HCT116 (cell line): ENCODE results near the gene FFAR4. TPM values are rescaled to one million over a fixed set of nuclear protein-coding genes. Genes with fewer than 3 reads are reported as not detected.

Source experiments
- ATAC-seq: fragments of 200-7000 bp; cut with Tn5 transposase; 2 replicates; pipeline ENCODE4 v1.9.1; 2020; ENCODE audit warnings: mild to moderate bottlenecking, moderate library complexity
- BruUV-seq: library from RNA; stranded (reverse); fragments of 400-500 nt; replicated peaks from 2 replicates; lab custom pipeline; 2021; lab: Mats Ljungman, UMichigan
- CTCF ChIA-PET: fragments of 300-600 bp; sonication (Branson Sonifier 250); formaldehyde crosslinking; loops from one replicate; lab custom pipeline; 2021; ENCODE audit warnings: antibody characterized with exemption; lab: Charles Lee
- POLR2A ChIA-PET: fragments of 300-600, 350-600 bp; sonication (Branson Sonifier 250); formaldehyde crosslinking; loops from one replicate; lab custom pipeline; 2021; ENCODE audit warnings: antibody characterized with exemption; lab: Charles Lee
- RAD21 ChIA-PET, 2 experiments: fragments of 300-600 bp; sonication (Branson Sonifier 250); formaldehyde crosslinking; loops; one replicate each; lab custom pipeline; 2023; ENCODE audit warnings: low total read pairs in 2 of 2; ENCODE audit not compliant: uncharacterized antibody in 2 of 2, unreplicated experiment in 2 of 2, low non-redundant PET in 1 of 2; lab: Charles Lee
- DNase-seq: peaks from one replicate; pipeline ENCODE4 v3.0.0-alpha.2; 2010; ENCODE audit warnings: low read depth, low spot score
- H2AFZ ChIP-seq: fragments of 200-600 bp; shearing (Covaris generic), sonication (generic); 2 replicates; pipeline ENCODE4 v1.6.1; 2017; ENCODE audit warnings: low read depth, mixed run types, mixed read lengths, antibody characterized with exemption, low read length; ENCODE audit not compliant: poor library complexity, severe bottlenecking
- H3K27ac ChIP-seq: 2 replicates; pipeline ENCODE4 v1.5.1; 2012; ENCODE audit warnings: low read depth, low read length
- H3K27me3 ChIP-seq: fragments of 200-600 bp; sonication (generic); 2 replicates; pipeline ENCODE4 v1.6.1; 2016; ENCODE audit warnings: mixed run types, low read length, mixed read lengths; ENCODE audit not compliant: insufficient read depth
- H3K36me3 ChIP-seq, 2 experiments: fragments of 200-500 bp in 1 of 2; fragments of 200-600 bp in 1 of 2; sonication (Bioruptor generic) in 1 of 2; sonication (generic) in 1 of 2; 2 replicates each; pipeline versions ENCODE4 v1.5.1 to v1.6.1; 2014 to 2016; ENCODE audit warnings: low read length in 2 of 2, inconsistent platforms in 1 of 2, mixed read lengths in 1 of 2, mixed run types in 1 of 2; ENCODE audit not compliant: insufficient read depth in 2 of 2, control insufficient read depth in 1 of 2
- H3K4me1 ChIP-seq, 2 experiments: fragments of 200-600 bp in 1 of 2; sonication (generic) in 1 of 2; 2 replicates each; pipeline versions ENCODE4 v1.5.1 to v1.6.1; 2012 to 2017; ENCODE audit warnings: low read length in 2 of 2, inconsistent platforms in 1 of 2, mild to moderate bottlenecking in 1 of 2, mixed read lengths in 1 of 2, mixed run types in 1 of 2, moderate library complexity in 1 of 2; ENCODE audit not compliant: insufficient read depth in 2 of 2, control insufficient read depth in 1 of 2
- H3K4me2 ChIP-seq: fragments of 200-600 bp; sonication (generic); 2 replicates; pipeline ENCODE4 v1.6.1; 2017; ENCODE audit warnings: mixed run types, low read length, mixed read lengths
- H3K4me3 ChIP-seq, 2 experiments: fragments of 200-600 bp in 1 of 2; sonication (generic) in 1 of 2; replicated peaks in 1 of 2; 2 replicates each; pipeline ENCODE4 v1.5.1; 2011 to 2016; ENCODE audit warnings: low read length in 2 of 2, control low read depth in 1 of 2, low read depth in 1 of 2, mild to moderate bottlenecking in 1 of 2, mixed read lengths in 1 of 2, mixed run types in 1 of 2
- H3K79me2 ChIP-seq: fragments of 200-600 bp; sonication (generic); 2 replicates; pipeline ENCODE4 v1.6.1; 2017; ENCODE audit warnings: mild to moderate bottlenecking, mixed run types, low read length, moderate library complexity, mixed read lengths; ENCODE audit not compliant: insufficient read depth
- H3K9ac ChIP-seq: fragments of 200-600 bp; sonication (generic); 2 replicates; pipeline ENCODE4 v1.6.1; 2016; ENCODE audit warnings: low read length, mixed read lengths
- H3K9me2 ChIP-seq: fragments of 200-600 bp; sonication (generic), shearing (Covaris generic); 2 replicates; pipeline ENCODE4 v1.6.1; 2017; ENCODE audit warnings: mixed run types, mild to moderate bottlenecking, moderate library complexity; ENCODE audit not compliant: insufficient read depth
- H3K9me3 ChIP-seq, 2 experiments: fragments of 200-500 bp in 1 of 2; fragments of 200-600 bp in 1 of 2; sonication (Bioruptor generic) in 1 of 2; sonication (generic) in 1 of 2; 2 replicates each; pipeline ENCODE4 v1.6.1; 2014 to 2017; ENCODE audit warnings: low read length in 2 of 2, mixed read lengths in 2 of 2, inconsistent platforms in 1 of 2, low read depth in 1 of 2, mild to moderate bottlenecking in 1 of 2, mixed run types in 1 of 2, moderate library complexity in 1 of 2; ENCODE audit not compliant: control insufficient read depth in 1 of 2, insufficient read depth in 1 of 2
- H4K20me1 ChIP-seq: fragments of 200-600 bp; sonication (generic), shearing (Covaris generic); 2 replicates; pipeline ENCODE4 v1.6.1; 2017; ENCODE audit warnings: mixed run types, mild to moderate bottlenecking, moderate library complexity; ENCODE audit not compliant: insufficient read depth
- ATF3 ChIP-seq: IDR thresholded peaks from 2 replicates; pipeline ENCODE4 v1.6.1; 2012
- CBX3 ChIP-seq: IDR thresholded peaks from 2 replicates; pipeline ENCODE4 v1.6.1; 2012; ENCODE audit warnings: low read depth
- CEBPB ChIP-seq: IDR thresholded peaks from 2 replicates; pipeline ENCODE4 v1.6.1; 2012; ENCODE audit warnings: low read depth
- EGR1 ChIP-seq: IDR thresholded peaks from 2 replicates; pipeline ENCODE4 v1.6.1; 2012; ENCODE audit warnings: low read depth
- ELF1 ChIP-seq: IDR thresholded peaks from 2 replicates; pipeline ENCODE4 v1.6.1; 2012; ENCODE audit warnings: low read depth, borderline replicate concordance
- EZH2phosphoT487 ChIP-seq: fragments of 200-600 bp; IDR thresholded peaks from 2 replicates; pipeline ENCODE4 v1.6.1; 2018; ENCODE audit warnings: antibody characterized with exemption, borderline replicate concordance
- FOSL1 ChIP-seq: IDR thresholded peaks from 2 replicates; pipeline ENCODE4 v1.6.1; 2012; ENCODE audit warnings: low read depth
- JUND ChIP-seq: IDR thresholded peaks from 2 replicates; pipeline ENCODE4 v1.6.1; 2012
- POLR2A ChIP-seq: IDR thresholded peaks from 2 replicates; pipeline ENCODE4 v1.7.0; 2011; ENCODE audit warnings: borderline replicate concordance; ENCODE audit not compliant: insufficient read depth, insufficient read length; ENCODE audit errors: extremely low read depth
- POLR2AphosphoS5 ChIP-seq: IDR thresholded peaks from 2 replicates; pipeline ENCODE4 v1.6.1; 2011; ENCODE audit warnings: mild to moderate bottlenecking, low read depth, low read length, moderate library complexity
- SP1 ChIP-seq: IDR thresholded peaks from 2 replicates; pipeline ENCODE4 v1.6.1; 2012; ENCODE audit warnings: low read depth
- TCF7L2 ChIP-seq: IDR thresholded peaks from 2 replicates; pipeline ENCODE4 v1.7.0; 2011; ENCODE audit warnings: borderline replicate concordance, inconsistent platforms; ENCODE audit not compliant: insufficient read depth, insufficient read length; ENCODE audit errors: extremely low read depth
- YY1 ChIP-seq: IDR thresholded peaks from 2 replicates; pipeline ENCODE4 v1.6.1; 2011; ENCODE audit warnings: low read length, low read depth, moderate library complexity, mild to moderate bottlenecking; ENCODE audit not compliant: insufficient replicate concordance; ENCODE audit errors: extremely low read depth
- ZBTB33 ChIP-seq: IDR thresholded peaks from 2 replicates; pipeline ENCODE4 v1.6.1; 2011; ENCODE audit warnings: mild to moderate bottlenecking, low read length, moderate library complexity; ENCODE audit not compliant: insufficient replicate concordance; ENCODE audit errors: extremely low read depth
- ZFX ChIP-seq: fragments of 450-650 bp; IDR thresholded peaks from 2 replicates; pipeline ENCODE4 v1.6.1; 2017
- intact Hi-C: fragments of 100-400 bp; cut with micrococcal nuclease; formaldehyde crosslinking; loops from 2 replicates; pipeline ENCODE4 v1.10.0; 2022
- total RNA-seq: library from RNA; stranded (reverse); gene quantifications from one replicate; pipeline ENCODE4 v1.2.1, GENCODE V29; 2021; ENCODE audit not compliant: unreplicated experiment
- TF ChIP-seq, protein P1 (sequence below): IDR thresholded peaks from 2 replicates; pipeline ENCODE4 v1.6.1; 2012; ENCODE audit warnings: low read depth
- TF ChIP-seq, protein P2 (sequence below): IDR thresholded peaks from 2 replicates; pipeline ENCODE4 v1.6.1; 2012

FFAR4 gene
- total RNA-seq, 1 experiment from 2014 or later: not detected

- no peak overlapping the region for H3K4me2 ChIP-seq
- ChIA-PET CTCF (no interaction called here), RAD21 (no interaction called here), POLR2A (no interaction called here)
- H3K9ac ChIP-seq: no peak overlapping the region
- no peak for DNase-seq
- H3K4me3 ChIP-seq: no peak overlapping the region
- no peaks in the 10 kb centered on the region for H3K27me3 ChIP-seq
- H4K20me1 ChIP-seq: no peaks in the 10 kb centered on the region
- no peak for ATAC-seq
- H3K27ac ChIP-seq: no peak overlapping the region
- no peaks in the 10 kb centered on the region for H3K9me2 ChIP-seq
- intact Hi-C loops: loop anchor here (1.0 to 10.0 kb wide), 2 partner anchors 11 to 994 kb away; no protein-coding TSS in a partner anchor
- H2AFZ ChIP-seq: no peak overlapping the region
- H3K4me1 ChIP-seq: no peaks in the 10 kb centered on the region
- H3K9me3 ChIP-seq: no peaks in the 10 kb centered on the region
- no TSS peak for BruUV-seq
- TF ChIP-seq EGR1 (no peak), YY1 (no peak), ZBTB33 (no peak), CBX3 (no peak), POLR2AphosphoS5 (no peak), ATF3 (no peak), FOSL1 (no peak), TCF7L2 (no peak), SP1 (no peak), POLR2A (no peak), ELF1 (no peak), CEBPB (no peak), JUND (no peak), ZFX (no peak), EZH2phosphoT487 (no peak)
- TF ChIP-seq, protein P1, sequence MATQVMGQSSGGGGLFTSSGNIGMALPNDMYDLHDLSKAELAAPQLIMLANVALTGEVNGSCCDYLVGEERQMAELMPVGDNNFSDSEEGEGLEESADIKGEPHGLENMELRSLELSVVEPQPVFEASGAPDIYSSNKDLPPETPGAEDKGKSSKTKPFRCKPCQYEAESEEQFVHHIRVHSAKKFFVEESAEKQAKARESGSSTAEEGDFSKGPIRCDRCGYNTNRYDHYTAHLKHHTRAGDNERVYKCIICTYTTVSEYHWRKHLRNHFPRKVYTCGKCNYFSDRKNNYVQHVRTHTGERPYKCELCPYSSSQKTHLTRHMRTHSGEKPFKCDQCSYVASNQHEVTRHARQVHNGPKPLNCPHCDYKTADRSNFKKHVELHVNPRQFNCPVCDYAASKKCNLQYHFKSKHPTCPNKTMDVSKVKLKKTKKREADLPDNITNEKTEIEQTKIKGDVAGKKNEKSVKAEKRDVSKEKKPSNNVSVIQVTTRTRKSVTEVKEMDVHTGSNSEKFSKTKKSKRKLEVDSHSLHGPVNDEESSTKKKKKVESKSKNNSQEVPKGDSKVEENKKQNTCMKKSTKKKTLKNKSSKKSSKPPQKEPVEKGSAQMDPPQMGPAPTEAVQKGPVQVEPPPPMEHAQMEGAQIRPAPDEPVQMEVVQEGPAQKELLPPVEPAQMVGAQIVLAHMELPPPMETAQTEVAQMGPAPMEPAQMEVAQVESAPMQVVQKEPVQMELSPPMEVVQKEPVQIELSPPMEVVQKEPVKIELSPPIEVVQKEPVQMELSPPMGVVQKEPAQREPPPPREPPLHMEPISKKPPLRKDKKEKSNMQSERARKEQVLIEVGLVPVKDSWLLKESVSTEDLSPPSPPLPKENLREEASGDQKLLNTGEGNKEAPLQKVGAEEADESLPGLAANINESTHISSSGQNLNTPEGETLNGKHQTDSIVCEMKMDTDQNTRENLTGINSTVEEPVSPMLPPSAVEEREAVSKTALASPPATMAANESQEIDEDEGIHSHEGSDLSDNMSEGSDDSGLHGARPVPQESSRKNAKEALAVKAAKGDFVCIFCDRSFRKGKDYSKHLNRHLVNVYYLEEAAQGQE: no peak
- TF ChIP-seq, protein P2, sequence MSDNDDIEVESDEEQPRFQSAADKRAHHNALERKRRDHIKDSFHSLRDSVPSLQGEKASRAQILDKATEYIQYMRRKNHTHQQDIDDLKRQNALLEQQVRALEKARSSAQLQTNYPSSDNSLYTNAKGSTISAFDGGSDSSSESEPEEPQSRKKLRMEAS: no peak
- H3K79me2 ChIP-seq: no peaks in the 10 kb centered on the region
- peaks cover 52 to 64% of the 10 kb centered on the region in 2 experiments for H3K36me3 ChIP-seq
These were observed 47.9 kb upstream of the FFAR4 start for GRCh38 chr10:93518531-93518930.
